Heart left ventricle (tissue), 16 donors: ENCODE results near the gene CARD14. TPM values are rescaled to one million over a fixed set of nuclear protein-coding genes. Genes with fewer than 3 reads are reported as not detected.

Source experiments
- ATAC-seq, 4 donors: fragments of 200-7000 bp; cut with Tn5 transposase; one replicate each; pipeline ENCODE4 v1.9.1; 2020 to 2022; ENCODE audit warnings: moderate library complexity in 4 of 4, mild to moderate bottlenecking in 3 of 4, moderate number of reproducible peaks in 1 of 4
- DNase-seq, 5 donors: peaks; one replicate each; pipeline ENCODE4 v3.0.0-alpha.2; 2020
- H3K27ac ChIP-seq, 12 donors: fragments of 200-600 bp; sonication (generic) in 4 of 12; one replicate each; pipeline versions ENCODE4 v1.5.0 to v1.8.0; 2016 to 2022; ENCODE audit warnings: mild to moderate bottlenecking in 2 of 12
- H3K27me3 ChIP-seq, 9 donors: fragments of 200-600 bp; sonication (generic) in 2 of 9; one replicate each; pipeline versions ENCODE4 v1.5.1 to v1.8.0; 2016 to 2022; ENCODE audit warnings: mild to moderate bottlenecking in 3 of 9
- H3K36me3 ChIP-seq, 9 donors: fragments of 200-600 bp; sonication (generic) in 2 of 9; one replicate each; pipeline versions ENCODE4 v1.5.0 to v1.8.0; 2018 to 2022; ENCODE audit warnings: mild to moderate bottlenecking in 2 of 9
- H3K4me1 ChIP-seq, 12 donors: fragments of 200-600 bp; sonication (generic) in 4 of 12; one replicate each; pipeline versions ENCODE4 v1.5.0 to v1.8.0; 2016 to 2022; ENCODE audit warnings: mild to moderate bottlenecking in 3 of 12
- H3K4me3 ChIP-seq, 12 donors: fragments of 200-600 bp; sonication (generic) in 4 of 12; one replicate each; pipeline versions ENCODE4 v1.5.0 to v1.8.0; 2017 to 2022; ENCODE audit warnings: mild to moderate bottlenecking in 9 of 12, moderate library complexity in 4 of 12
- H3K9me3 ChIP-seq, 12 donors: fragments of 200-600 bp; sonication (generic) in 4 of 12; one replicate each; pipeline versions ENCODE4 v1.5.0 to v1.8.0; 2016 to 2022; ENCODE audit warnings: mild to moderate bottlenecking in 1 of 12
- CTCF ChIP-seq, 12 donors: fragments of 200-600 bp; sonication (generic) in 4 of 12; IDR thresholded peaks; one replicate each; pipeline versions ENCODE4 v1.5.0 to v1.8.0; 2018 to 2022; ENCODE audit warnings: antibody characterized with exemption in 12 of 12, mild to moderate bottlenecking in 5 of 12
- POLR2A ChIP-seq, 2 donors: fragments of 450-650 bp; IDR thresholded peaks; one replicate each; pipeline ENCODE4 v1.6.1; 2017; ENCODE audit warnings: antibody characterized with exemption in 2 of 2, mild to moderate bottlenecking in 2 of 2, moderate library complexity in 2 of 2
- WGBS, 4 donors: extraction: QIAGEN DNeasy Blood & Tissue Kit in 2 of 4; methylation state at CpG; one replicate each; pipeline versions ENCODE4 v1.1.5 to v1.1.7; 2013 to 2018; 5-methylcytosine and 5-hydroxymethylcytosine counted together
- intact Hi-C, 10 donors: fragments of 100-400 bp; cut with DNase I; formaldehyde crosslinking; loops; one replicate each; pipeline versions ENCODE4 v1.11.1 to v1.14.2; 2022
- polyA plus RNA-seq, 2 donors: library from polyadenylated mRNA; stranded (reverse); fragments of 200-250 nt; gene quantifications; one replicate each; pipeline ENCODE4 v1.2.3, GENCODE V29; 2013
- total RNA-seq, 9 donors: library from RNA; depleted of rRNA in 2 of 9; stranded (reverse); fragments of >200 nt in 2 of 9; fragmentation: NEBNext Ultra II Directional in 3 of 9; extraction: Animal tissue kit (Norgen Biotek cat#: 25700) in 3 of 9; gene quantifications; one replicate each; pipeline versions ENCODE4 v1.1.0 to v1.2.4, GENCODE V29; 2016 to 2023
- donor health status: ischemic (EF 13 %, LVEDD 7.1; RV severe dilation, severe dysfunction).
- donor health status: healthy with polysubstance abuse.
- donor health status: DM: no; HTN: yes; CAD: no.
- donor health status: DM: no; HTN: no; CAD: no.
- donor health status: ischemic (EF 25% LVEDD 6.9; RV normal size, moderate dysfunction).
- donor health status: ischemic (EF 25% LVEDD 5.7; RV mildly dilated, moderate dysfunction).
- donor health status: healthy.
- donor health status: DM: yes; HTN: yes; CAD: no.
- donor health status: ischemic (EF 35%, LVEDD 5.7; RV mildly dilated, moderate dysfunction).
- donor health status: nonischemic (EF 11% LVEDD 7.7; RV severe dilation, severe dysfunction).
- donor health status: DM: yes; HTN: yes; CAD: no.
- donor health status: PGD.
- donor health status: ischemic (EF 29% LVEDD 5.4; RV normal size, mild dysfunction).
- donor health status: nonischemic (EF 23%, LVEDD 6.1; RV moderate dilation, normal function).

Gene CARD14
- total and polyA plus RNA-seq, 11 donors, result 0.11 to 0.44 (median 0.19) TPM; not detected in 5

GRCh38 chr17:80216473-80217456 is 46.9 kb downstream of the CARD14 start:
- TF ChIP-seq CTCF (IDR thresholded peaks at IDR 0.05) (no peak), POLR2A (IDR thresholded peaks at IDR 0.05) (no peak)
- ATAC-seq (no peak), DNase-seq (no peak)
- Histone ChIP-seq H3K4me3 (no peak overlapping the region), H3K27me3 (no peaks in the 10 kb centered on the region), H3K27ac (no peak overlapping the region), H3K9me3 (no peaks in the 10 kb centered on the region), H3K36me3 (peaks cover 0 to 64% (median 17%) of the 10 kb centered on the region in 9 donors), H3K4me1 (peaks cover 0 to 38% (median 15%) of the 10 kb centered on the region in 12 donors)
- WGBS, 4 donors, result 97 to 98% (median 97%) methylated on average over 39 to 40 of the region's 40 CpGs
- intact Hi-C loops, result no loop called here

- TF ChIP-seq CTCF (IDR thresholded peaks at IDR 0.05), result no peak
- no peak for TF ChIP-seq POLR2A (IDR thresholded peaks at IDR 0.05)
- Histone ChIP-seq H3K4me1 (peaks cover 0 to 38% (median 15%) of the 10 kb centered on the region in 12 donors), H3K9me3 (no peaks in the 10 kb centered on the region), H3K27me3 (no peaks in the 10 kb centered on the region), H3K27ac (no peak overlapping the region), H3K4me3 (no peak overlapping the region), H3K36me3 (peaks cover 0 to 55% (median 12%) of the 10 kb centered on the region in 9 donors)
- DNase-seq (no peak), ATAC-seq (no peak)
- intact Hi-C loops, result loop anchor here in 1 of 10 donors (2.0 kb wide), 1 partner anchor 71 kb away; the partner anchor contains the start of gene EIF4A3
- WGBS, 4 donors, result 94 to 97% (median 95%) methylated on average over 12 to 13 of the region's 13 CpGs
These were observed 48.0 kb downstream of the CARD14 start for GRCh38 chr17:80217703-80218362.

- DNase-seq (no peak), ATAC-seq (no peak)
- Histone ChIP-seq H3K4me1 (peaks cover 0 to 35% (median 15%) of the 10 kb centered on the region in 12 donors), H3K27ac (no peak overlapping the region), H3K9me3 (no peaks in the 10 kb centered on the region), H3K27me3 (no peaks in the 10 kb centered on the region), H3K36me3 (peaks cover 0 to 50% (median 12%) of the 10 kb centered on the region in 9 donors), H3K4me3 (no peak overlapping the region)
- no peak for TF ChIP-seq POLR2A (IDR thresholded peaks at IDR 0.05)
- no peak for TF ChIP-seq CTCF (IDR thresholded peaks at IDR 0.05)
- WGBS, 4 donors, result 87 to 96% (median 91%) methylated on average over 7 of the region's 7 CpGs
- intact Hi-C loops, result loop anchor here in 1 of 10 donors (2.0 kb wide), 1 partner anchor 72 kb away; the partner anchor contains the start of gene EIF4A3
These were observed 48.6 kb downstream of the CARD14 start for GRCh38 chr17:80218391-80218790.
